Lower leg skin (tissue), 3 donors: ENCODE results near the gene RAB26.

Source experiments
- POLR2A ChIP-seq, 2 donors: fragments of 450-650 bp; IDR thresholded peaks; one replicate each; pipeline ENCODE4 v1.6.1; 2016 to 2017; ENCODE audit warnings: antibody characterized with exemption in 2 of 2, mild to moderate bottlenecking in 1 of 2, moderate library complexity in 1 of 2
- TF ChIP-seq, protein P1 (sequence below), 3 donors: fragments of 450-650 bp; IDR thresholded peaks; one replicate each; pipeline ENCODE4 v1.5.1; 2016; ENCODE audit warnings: antibody characterized with exemption in 3 of 3, mild to moderate bottlenecking in 3 of 3, moderate library complexity in 2 of 3

- TF ChIP-seq, protein P1, sequence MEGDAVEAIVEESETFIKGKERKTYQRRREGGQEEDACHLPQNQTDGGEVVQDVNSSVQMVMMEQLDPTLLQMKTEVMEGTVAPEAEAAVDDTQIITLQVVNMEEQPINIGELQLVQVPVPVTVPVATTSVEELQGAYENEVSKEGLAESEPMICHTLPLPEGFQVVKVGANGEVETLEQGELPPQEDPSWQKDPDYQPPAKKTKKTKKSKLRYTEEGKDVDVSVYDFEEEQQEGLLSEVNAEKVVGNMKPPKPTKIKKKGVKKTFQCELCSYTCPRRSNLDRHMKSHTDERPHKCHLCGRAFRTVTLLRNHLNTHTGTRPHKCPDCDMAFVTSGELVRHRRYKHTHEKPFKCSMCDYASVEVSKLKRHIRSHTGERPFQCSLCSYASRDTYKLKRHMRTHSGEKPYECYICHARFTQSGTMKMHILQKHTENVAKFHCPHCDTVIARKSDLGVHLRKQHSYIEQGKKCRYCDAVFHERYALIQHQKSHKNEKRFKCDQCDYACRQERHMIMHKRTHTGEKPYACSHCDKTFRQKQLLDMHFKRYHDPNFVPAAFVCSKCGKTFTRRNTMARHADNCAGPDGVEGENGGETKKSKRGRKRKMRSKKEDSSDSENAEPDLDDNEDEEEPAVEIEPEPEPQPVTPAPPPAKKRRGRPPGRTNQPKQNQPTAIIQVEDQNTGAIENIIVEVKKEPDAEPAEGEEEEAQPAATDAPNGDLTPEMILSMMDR (IDR thresholded peaks at IDR 0.05) = no peak
- no peak for TF ChIP-seq POLR2A (IDR thresholded peaks at IDR 0.05)
Measured at GRCh38 chr16:2161911-2162310, 13.5 kb downstream of the RAB26 start.
